ENCODE data around the gene TTC28. TPM values are rescaled to one million over a fixed set of nuclear protein-coding genes. Genes with fewer than 3 reads are reported as not detected.

Gene TTC28
- total and polyA plus RNA-seq, 10 of the 15 experiments (the other 5 are each of a cell fraction or from before 2014, with no cell fraction given) = 0.15 to 8.4 (median 1.4) TPM

GRCh38 chr22:28647216-28647615 is 32.4 kb downstream of the TTC28 start:
- Histone ChIP-seq H3K27ac (ENCODE audit: control insufficient read depth, insufficient read depth) (no peak overlapping the region), H3K36me3 (ENCODE audit: control insufficient read depth in 2 of 2, insufficient read depth in 2 of 2, low read length in 1 of 2) (no peaks in the 10 kb centered on the region), H3K9me3 (replicated peaks; ENCODE audit: control insufficient read depth, insufficient read depth, low read length) (no peaks in the 10 kb centered on the region), H4K20me1 (ENCODE audit: control insufficient read depth, insufficient read depth) (no peaks in the 10 kb centered on the region), H3K4me1 (ENCODE audit: control insufficient read depth, insufficient read depth, low read length) (no peaks in the 10 kb centered on the region), H2AFZ (ENCODE audit: control insufficient read depth, low read depth, low read length) (no peak overlapping the region), H3K4me3 (no peak overlapping the region), H3K79me2 (ENCODE audit: control insufficient read depth, insufficient read depth, low read length) (no peaks in the 10 kb centered on the region), H3K9ac (ENCODE audit: control insufficient read depth, insufficient read depth, low read length) (no peak overlapping the region), H3K4me2 (ENCODE audit: control insufficient read depth, insufficient read depth) (no peak overlapping the region), H3K27me3 (replicated peaks in 1 of 2; ENCODE audit: control insufficient read depth in 2 of 2, insufficient read depth in 2 of 2, low read length in 1 of 2) (no peaks in the 10 kb centered on the region; a peak in 1 of 4 replicates)
- ChIA-PET CTCF (no interaction called here), POLR2A (no interaction called here), RAD21 (ENCODE audit: unreplicated experiment) (no interaction called here), SMC1A (ENCODE audit: uncharacterized antibody, unreplicated experiment) (no interaction called here)
- in situ Hi-C loops (cut with MboI) = no loop called here
- 76% methylated on average over 3 of the region's 3 CpGs for WGBS (ENCODE audit: insufficient coverage, insufficient replicate concordance, low lambda C conversion rate, missing lambda C conversion rate)
- intact Hi-C loops (cut with micrococcal nuclease; ENCODE audit: unreplicated experiment) = no loop called here
- DNase-seq (ENCODE audit: low read depth, low spot score) (no peak), FAIRE-seq (no peak), ATAC-seq (no peak)
- BruUV-seq (replicated peaks) = no TSS peak
- no peak for TF ChIP-seq CREM (IDR thresholded peaks at IDR 0.05; ENCODE audit: low read depth)
- no peak for TF ChIP-seq KLF5 (IDR thresholded peaks at IDR 0.05; ENCODE audit: partially characterized antibody)
- TF ChIP-seq CBX3 (IDR thresholded peaks at IDR 0.05; ENCODE audit: borderline replicate concordance, low read depth) = no peak
- no peak for TF ChIP-seq POLR2A (IDR thresholded peaks at IDR 0.05; ENCODE audit: low read depth, low read length)
- no peak for TF ChIP-seq CBX5 (IDR thresholded peaks at IDR 0.05; ENCODE audit: low read depth)

DNA sequence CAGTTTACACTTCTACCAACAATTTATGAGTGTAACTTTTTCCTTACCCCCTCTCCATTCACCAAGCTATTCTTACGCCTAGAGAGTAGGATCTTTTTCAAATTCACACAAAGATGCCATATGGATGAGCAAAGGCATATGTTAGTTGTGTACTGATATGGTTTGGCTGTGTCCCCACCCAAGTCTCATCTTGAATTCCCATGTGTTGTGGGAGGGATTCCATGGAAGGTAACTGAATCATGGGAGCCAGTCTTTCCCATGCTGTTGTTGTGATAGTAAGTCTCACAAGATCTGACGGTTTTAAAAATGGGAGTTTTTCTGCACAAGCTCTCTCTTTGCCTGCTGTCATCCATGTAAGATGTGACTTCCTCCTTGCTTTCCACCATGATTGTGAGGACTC is 40.3 kb downstream of the TTC28 start:
- H3K4me2 ChIP-seq (ENCODE audit: control insufficient read depth, insufficient read depth) = no peak overlapping the region
- SMC1A ChIA-PET (ENCODE audit: uncharacterized antibody, unreplicated experiment) = no interaction called here
- no peak for FAIRE-seq
- no peaks in the 10 kb centered on the region for H3K36me3 ChIP-seq (ENCODE audit: control insufficient read depth in 2 of 2, insufficient read depth in 2 of 2, low read length in 1 of 2)
- RAD21 ChIA-PET (ENCODE audit: unreplicated experiment) = no interaction called here
- no peak for ATAC-seq
- DNase-seq (ENCODE audit: low read depth, low spot score) = no peak
- no peak overlapping the region for H3K9ac ChIP-seq (ENCODE audit: control insufficient read depth, insufficient read depth, low read length)
- no peak overlapping the region for H3K27ac ChIP-seq (ENCODE audit: control insufficient read depth, insufficient read depth)
- intact Hi-C loops (cut with micrococcal nuclease; ENCODE audit: unreplicated experiment) = no loop called here
- H3K79me2 ChIP-seq (ENCODE audit: control insufficient read depth, insufficient read depth, low read length) = no peaks in the 10 kb centered on the region
- H4K20me1 ChIP-seq (ENCODE audit: control insufficient read depth, insufficient read depth) = no peaks in the 10 kb centered on the region
- no peak overlapping the region for H2AFZ ChIP-seq (ENCODE audit: control insufficient read depth, low read depth, low read length)
- WGBS (ENCODE audit: insufficient coverage, insufficient replicate concordance, low lambda C conversion rate, missing lambda C conversion rate) = 71% methylated on average over 2 of the region's 2 CpGs
- H3K9me3 ChIP-seq (replicated peaks; ENCODE audit: control insufficient read depth, insufficient read depth, low read length) = no peaks in the 10 kb centered on the region
- no peaks in the 10 kb centered on the region for H3K4me1 ChIP-seq (ENCODE audit: control insufficient read depth, insufficient read depth, low read length)
- H3K4me3 ChIP-seq = no peak overlapping the region
- no TSS peak for BruUV-seq (replicated peaks)
- TF ChIP-seq WRNIP1 (IDR thresholded peaks at IDR 0.05; ENCODE audit: borderline replicate concordance, low read depth, low read length) (no peak), ZNF24 (IDR thresholded peaks at IDR 0.05) (no peak), STAT3 (IDR thresholded peaks at IDR 0.05; ENCODE audit: low read depth, low read length) (no peak), ASH2L (IDR thresholded peaks at IDR 0.05; ENCODE audit: borderline replicate concordance, low read depth) (no peak), GABPA (IDR thresholded peaks at IDR 0.05; ENCODE audit: low read depth) (no peak), NBN (IDR thresholded peaks at IDR 0.05) (no peak), SPI1 (IDR thresholded peaks at IDR 0.05; ENCODE audit: borderline replicate concordance, insufficient read depth, low read depth, low read length) (no peak), MTA2 (IDR thresholded peaks at IDR 0.05; ENCODE audit: low read depth) (no peak), BACH1 (IDR thresholded peaks at IDR 0.05; ENCODE audit: borderline replicate concordance) (no peak), ZSCAN29 (IDR thresholded peaks at IDR 0.05) (no peak)
- TF ChIP-seq, protein P1, sequence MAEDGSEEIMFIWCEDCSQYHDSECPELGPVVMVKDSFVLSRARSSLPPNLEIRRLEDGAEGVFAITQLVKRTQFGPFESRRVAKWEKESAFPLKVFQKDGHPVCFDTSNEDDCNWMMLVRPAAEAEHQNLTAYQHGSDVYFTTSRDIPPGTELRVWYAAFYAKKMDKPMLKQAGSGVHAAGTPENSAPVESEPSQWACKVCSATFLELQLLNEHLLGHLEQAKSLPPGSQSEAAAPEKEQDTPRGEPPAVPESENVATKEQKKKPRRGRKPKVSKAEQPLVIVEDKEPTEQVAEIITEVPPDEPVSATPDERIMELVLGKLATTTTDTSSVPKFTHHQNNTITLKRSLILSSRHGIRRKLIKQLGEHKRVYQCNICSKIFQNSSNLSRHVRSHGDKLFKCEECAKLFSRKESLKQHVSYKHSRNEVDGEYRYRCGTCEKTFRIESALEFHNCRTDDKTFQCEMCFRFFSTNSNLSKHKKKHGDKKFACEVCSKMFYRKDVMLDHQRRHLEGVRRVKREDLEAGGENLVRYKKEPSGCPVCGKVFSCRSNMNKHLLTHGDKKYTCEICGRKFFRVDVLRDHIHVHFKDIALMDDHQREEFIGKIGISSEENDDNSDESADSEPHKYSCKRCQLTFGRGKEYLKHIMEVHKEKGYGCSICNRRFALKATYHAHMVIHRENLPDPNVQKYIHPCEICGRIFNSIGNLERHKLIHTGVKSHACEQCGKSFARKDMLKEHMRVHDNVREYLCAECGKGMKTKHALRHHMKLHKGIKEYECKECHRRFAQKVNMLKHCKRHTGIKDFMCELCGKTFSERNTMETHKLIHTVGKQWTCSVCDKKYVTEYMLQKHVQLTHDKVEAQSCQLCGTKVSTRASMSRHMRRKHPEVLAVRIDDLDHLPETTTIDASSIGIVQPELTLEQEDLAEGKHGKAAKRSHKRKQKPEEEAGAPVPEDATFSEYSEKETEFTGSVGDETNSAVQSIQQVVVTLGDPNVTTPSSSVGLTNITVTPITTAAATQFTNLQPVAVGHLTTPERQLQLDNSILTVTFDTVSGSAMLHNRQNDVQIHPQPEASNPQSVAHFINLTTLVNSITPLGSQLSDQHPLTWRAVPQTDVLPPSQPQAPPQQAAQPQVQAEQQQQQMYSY (CRISPR knock-in tag; IDR thresholded peaks at IDR 0.05) = no peak
- CTCF ChIA-PET = no interaction called here
- in situ Hi-C loops (cut with MboI) = no loop called here
- H3K27me3 ChIP-seq (replicated peaks in 1 of 2; ENCODE audit: control insufficient read depth in 2 of 2, insufficient read depth in 2 of 2, low read length in 1 of 2) = peaks cover 0 to 5% of the 10 kb centered on the region in 2 experiments; a peak in 1 of 4 replicates
- POLR2A ChIA-PET = no interaction called here

Measured in GM12878 (cell line).